Forelimb muscle (tissue), 1 donor: ENCODE results near the gene RBBP8. TPM values are rescaled to one million over a fixed set of nuclear protein-coding genes. Genes with fewer than 3 reads are reported as not detected.
"Not testable (repeated sequence)": the region's sequence is repeated elsewhere in the genome, so short reads cannot be mapped to it uniquely, and the experiment has no call there.

ENCODE experiments used
- DNase-seq: peaks from one replicate; pipeline ENCODE4 v3.0.0-alpha.2; 2013; ENCODE audit warnings: low read depth
- polyA plus RNA-seq: library from polyadenylated mRNA; unstranded; fragments of 120-200 nt; gene quantifications from one replicate; pipeline ENCODE4 v1.2.1, GENCODE V29; 2013; ENCODE audit not compliant: insufficient read length

The RBBP8 gene
- polyA plus RNA-seq, 1 donor = 7.7 TPM

GRCh38 chr18:22943847-22944246 lies 10.7 kb downstream of the RBBP8 start:
- no peak for DNase-seq

- DNase-seq = no peak
These were observed 13.1 kb downstream of the RBBP8 start for GRCh38 chr18:22946217-22946616.

GRCh38 chr18:22946846-22947245 lies 13.7 kb downstream of the RBBP8 start:
- DNase-seq = no peak

- DNase-seq = no peak
These were observed 18.7 kb downstream of the RBBP8 start for GRCh38 chr18:22951823-22952222.

- no peak for DNase-seq
These were observed 19.4 kb downstream of the RBBP8 start for GRCh38 chr18:22952525-22952924.

GRCh38 chr18:22953982-22954381 lies 20.9 kb downstream of the RBBP8 start:
- not testable (repeated sequence) for DNase-seq

- no peak for DNase-seq
These were observed 23.1 kb downstream of the RBBP8 start for GRCh38 chr18:22956226-22956625.

GRCh38 chr18:22961156-22961555 lies 28.0 kb downstream of the RBBP8 start:
- no peak for DNase-seq

GRCh38 chr18:22962004-22962403 lies 28.9 kb downstream of the RBBP8 start:
- no peak for DNase-seq

- no peak for DNase-seq
These were observed 31.0 kb downstream of the RBBP8 start for GRCh38 chr18:22964116-22964515.

- no peak for DNase-seq
These were observed 31.6 kb downstream of the RBBP8 start for GRCh38 chr18:22964722-22965121.

- DNase-seq = no peak
These were observed 37.9 kb downstream of the RBBP8 start for GRCh38 chr18:22971038-22971437.

- no peak for DNase-seq
These were observed 40.9 kb downstream of the RBBP8 start for GRCh38 chr18:22974001-22974400.

GRCh38 chr18:22974707-22975106 lies 41.6 kb downstream of the RBBP8 start:
- no peak for DNase-seq

- no peak for DNase-seq
These were observed 42.4 kb downstream of the RBBP8 start for GRCh38 chr18:22975508-22975907.

GRCh38 chr18:22977847-22978701 lies 44.9 kb downstream of the RBBP8 start:
- DNase-seq = no peak

- DNase-seq = no peak
These were observed 47.3 kb downstream of the RBBP8 start for GRCh38 chr18:22980394-22980793.

GRCh38 chr18:22981274-22982133 lies 48.4 kb downstream of the RBBP8 start:
- no peak for DNase-seq

GRCh38 chr18:22983175-22983574 lies 50.0 kb downstream of the RBBP8 start:
- DNase-seq = peak; percentile 26

- DNase-seq = no peak
These were observed 52.1 kb downstream of the RBBP8 start for GRCh38 chr18:22985250-22985649.

- no peak for DNase-seq
These were observed 54.5 kb downstream of the RBBP8 start for GRCh38 chr18:22987547-22988189.

- no peak for DNase-seq
These were observed 55.1 kb downstream of the RBBP8 start for GRCh38 chr18:22988208-22988607.
